NCI-H187 treated with DMSO at 0.1 percent for 48 hours (cell line): ENCODE results near the gene SYTL1.

Source experiments
- DNase-seq: peaks from one replicate; lab custom pipeline; 2025; lab: John Stamatoyannopoulos, UW

SYTL1 gene

DNA sequence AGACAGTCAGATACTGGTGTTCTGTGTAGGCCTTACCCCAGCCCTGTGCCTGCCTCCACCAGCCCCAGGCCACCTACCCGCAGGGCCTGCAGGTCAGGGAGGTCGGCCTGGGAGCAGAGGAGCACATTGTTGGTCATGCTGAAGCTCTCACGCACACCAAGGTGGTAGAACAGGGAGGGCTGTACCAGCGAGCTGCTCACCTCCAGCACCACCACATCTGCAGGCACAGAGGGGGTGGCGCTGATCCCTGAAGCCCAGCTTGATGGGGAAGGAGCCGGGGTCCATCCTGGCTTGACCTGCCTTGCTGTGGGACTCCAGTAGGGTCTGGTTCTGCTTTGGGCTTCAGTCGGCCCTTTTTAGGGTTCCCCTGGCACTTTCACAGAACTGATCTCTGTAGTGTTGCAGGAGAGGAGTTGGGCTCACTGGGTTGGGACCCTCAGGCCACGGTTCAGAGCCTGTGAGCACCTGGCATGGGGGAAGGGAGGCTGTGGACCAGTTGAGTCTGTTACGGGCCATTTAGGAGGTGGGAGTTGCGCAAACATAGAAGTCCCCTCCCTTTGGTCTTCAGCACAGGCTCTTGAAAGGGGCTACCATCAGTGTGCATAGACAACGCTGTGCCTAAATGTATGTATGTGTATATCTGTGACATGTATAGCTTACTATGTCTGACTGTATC is 23.0 kb downstream of the SYTL1 start:
- no peak for DNase-seq

DNA sequence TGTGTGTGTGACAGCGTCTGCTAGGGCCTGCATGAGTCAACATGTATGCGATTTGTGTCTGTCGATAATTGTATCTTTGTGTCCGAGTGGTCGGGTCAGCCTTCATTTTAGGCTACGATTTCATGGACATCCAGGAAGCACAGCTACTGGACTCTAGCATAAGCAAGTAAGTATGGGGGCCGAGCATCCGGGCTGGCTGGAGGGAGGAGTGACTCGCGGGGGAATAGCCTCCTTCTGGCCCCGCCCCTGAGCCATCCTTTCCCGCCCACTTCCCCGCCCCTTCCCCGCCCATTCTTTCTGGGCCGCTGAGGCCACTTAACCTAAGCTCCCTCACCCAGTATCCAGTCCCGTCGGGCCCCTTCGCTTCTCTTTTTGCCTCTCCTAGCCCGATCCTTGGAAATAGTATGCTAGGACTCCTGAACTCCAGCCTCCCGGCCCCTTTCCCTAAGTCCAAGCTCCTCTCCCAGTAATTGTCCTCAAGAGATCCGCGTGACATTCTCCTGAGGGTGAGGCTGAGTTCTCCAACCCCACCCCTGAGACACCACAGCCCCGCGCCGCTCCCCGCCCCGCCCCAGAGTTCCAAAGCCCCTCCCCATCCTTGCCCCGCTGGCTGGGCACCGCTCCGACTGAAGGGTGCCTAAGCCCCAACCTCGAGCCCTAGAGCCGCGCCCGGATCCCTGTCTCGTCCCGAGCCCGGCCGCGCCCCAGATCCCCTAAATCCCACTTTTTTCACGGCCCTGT is 23.7 kb downstream of the SYTL1 start:
- peak; percentile 74 for DNase-seq

DNA sequence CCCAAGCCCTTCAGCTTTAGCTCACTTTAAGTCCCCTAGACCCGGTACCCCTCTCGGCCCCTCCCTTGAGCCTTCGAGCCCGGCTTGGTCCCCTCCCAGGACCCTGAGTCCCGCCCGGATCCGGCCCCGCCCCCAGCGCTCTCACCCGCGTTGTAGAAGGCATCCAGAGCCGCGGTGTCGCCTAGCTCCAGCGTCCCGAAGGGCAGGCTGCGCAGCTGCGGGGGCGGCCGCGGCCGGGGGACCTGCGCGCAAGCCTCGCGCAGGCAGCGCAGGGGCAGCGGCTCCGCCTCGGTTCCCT is 24.2 kb downstream of the SYTL1 start:
- DNase-seq: no peak

DNA sequence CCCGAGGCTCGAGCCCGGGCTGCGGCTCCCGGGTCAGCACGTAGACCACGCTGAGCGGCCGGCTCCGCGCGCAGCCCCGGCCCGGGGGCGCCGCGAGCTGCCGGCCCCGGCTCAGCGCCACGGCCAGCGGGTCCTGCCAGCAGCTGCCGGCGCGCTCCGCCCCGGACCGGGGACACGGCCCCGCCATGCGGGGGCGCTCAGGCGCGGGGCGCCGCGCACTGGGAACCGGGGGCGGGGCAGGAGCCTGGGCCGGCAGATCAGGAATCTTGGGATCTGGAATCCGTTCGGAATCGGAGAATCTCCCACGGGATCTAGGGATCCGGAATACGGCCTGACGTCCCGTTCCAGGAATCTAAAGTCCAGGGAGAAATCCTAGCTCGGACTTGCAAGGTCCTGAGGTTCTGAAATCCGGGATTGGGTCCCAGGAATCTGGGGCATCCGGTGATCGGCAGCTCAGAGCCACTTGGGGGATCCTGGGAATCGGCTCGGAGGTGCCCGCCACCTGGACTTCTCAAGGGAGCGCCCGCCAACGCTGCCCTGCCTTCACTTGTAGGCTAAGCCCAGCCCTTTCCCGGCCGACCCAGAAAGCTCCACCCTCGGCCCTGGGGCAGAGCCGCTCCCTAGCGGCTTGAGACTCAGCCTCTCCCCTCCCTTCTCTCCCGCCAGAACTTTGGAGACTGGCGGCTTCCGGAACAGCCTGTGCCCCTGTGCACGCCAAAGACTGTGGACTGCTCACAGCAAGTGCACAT is 24.8 kb downstream of the SYTL1 start, which contains the start of gene MAP3K6:
Gene MAP3K6, minus strand, starts transcription at position 551 of the 749 bp plus-strand sequence. Its CDS starts 364 bp downstream, at position 187.
- DNase-seq: peak; percentile 9

GRCh38 chr1:27367160-27367650 is 25.4 kb downstream of the SYTL1 start:
- no peak for DNase-seq

DNA sequence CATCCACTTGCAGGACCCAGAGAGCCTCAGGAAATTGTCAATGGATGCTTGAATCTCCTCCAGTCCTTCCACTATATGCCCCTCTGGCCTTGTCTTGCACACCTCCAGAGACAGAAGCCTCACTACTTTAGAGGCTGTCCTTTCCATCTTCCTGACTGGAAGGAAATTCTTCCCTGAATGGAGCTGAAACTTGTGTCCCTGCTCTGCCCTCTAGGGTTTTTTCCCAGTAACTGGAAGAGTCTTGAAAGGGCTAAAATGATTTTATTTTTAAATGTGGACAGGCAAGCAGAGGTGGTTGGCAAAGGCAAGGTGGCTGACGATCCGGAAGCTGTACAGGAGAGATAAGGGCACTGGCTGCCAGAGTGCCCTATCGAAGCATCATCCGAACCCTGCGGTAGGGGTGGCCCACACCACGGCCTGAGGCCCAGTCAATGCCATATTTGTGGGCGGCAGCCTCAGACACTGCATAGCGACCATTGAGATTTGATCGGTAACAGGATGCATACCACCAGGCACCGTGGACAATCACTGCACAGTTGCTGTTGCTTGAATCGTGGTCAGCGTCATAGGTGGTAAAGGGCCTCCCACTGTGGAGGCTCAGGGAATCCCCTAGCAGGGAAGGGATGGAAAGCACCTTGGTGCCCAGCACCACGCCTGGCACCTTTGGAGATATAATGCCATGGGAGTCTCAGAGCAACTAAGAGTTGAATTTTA is 27.2 kb downstream of the SYTL1 start:
- no peak for DNase-seq

DNA sequence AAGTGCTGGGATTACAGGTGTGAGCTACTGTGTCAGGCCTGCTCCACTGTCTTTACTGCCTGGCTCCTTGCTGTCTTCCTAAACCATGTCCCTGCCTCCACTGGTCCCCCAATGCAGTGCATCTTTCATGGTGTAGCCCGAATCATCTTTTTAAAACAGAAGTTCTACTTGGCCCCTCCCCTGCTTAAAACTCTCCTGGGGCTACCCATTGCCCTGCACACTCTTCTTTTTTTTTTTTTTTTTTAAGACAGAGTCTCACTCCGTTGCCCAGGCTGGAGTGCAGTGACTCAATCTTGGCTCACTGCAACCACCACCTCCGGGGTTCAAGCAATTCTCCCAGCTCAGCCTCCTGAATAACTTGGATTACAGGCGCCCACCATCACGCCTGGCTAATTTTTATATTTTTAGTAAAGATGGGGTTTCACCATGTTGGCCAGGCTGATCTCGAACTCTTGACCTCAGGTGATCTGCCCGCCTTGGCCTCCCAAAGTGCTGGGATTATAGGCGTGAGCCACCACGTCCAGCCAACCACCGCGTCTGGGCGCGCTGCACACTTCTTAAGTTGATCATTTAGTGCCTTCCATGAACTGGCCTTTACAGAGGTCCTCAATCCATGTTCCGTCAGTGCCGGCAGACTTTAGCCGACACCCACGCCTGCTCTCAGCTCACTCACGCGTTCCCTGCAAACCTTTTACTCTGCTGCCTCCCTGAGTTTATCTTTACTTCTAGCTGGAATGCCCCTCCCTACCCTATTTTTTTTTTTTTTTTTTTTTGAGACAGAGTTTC is 30.4 kb downstream of the SYTL1 start:
- no peak for DNase-seq

GRCh38 chr1:27372808-27373690 is 31.2 kb downstream of the SYTL1 start:
- DNase-seq: no peak

DNA sequence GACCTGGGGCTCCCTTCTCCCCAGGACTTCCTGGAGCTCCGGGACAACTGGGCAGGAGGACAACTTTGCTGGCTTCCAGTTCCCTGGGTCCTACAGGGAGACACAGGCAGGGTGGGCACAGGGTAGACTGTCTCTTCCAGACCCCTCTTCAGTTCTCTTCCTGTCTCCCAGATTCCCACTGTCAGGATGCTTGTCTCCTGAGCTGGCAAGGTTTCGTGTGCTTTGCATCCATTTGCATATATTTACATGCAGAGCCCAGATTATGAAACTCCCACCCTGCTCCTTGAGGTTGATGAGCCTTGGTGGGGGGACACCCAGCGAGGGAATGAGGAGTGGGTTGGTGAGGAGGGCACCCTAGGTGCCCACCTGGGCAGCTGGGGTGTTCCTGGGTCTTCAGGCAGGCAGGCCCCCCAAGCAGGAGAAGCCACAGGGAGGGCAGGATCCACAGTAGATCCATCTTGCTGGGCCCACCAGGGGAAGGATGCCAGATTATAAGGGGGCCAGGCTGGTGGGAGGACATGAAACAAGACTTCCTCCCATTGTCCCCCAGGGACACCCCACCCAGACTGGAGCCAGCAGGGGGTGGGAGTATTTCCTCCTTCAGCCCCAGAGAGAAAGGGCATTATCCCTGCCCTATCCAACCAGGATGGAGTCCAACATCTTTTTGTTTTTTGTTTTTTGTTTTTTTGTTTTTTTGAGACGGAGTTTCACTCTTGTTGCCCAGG is 32.7 kb downstream of the SYTL1 start, which contains the start of gene FCN3:
Gene FCN3, minus strand, starts transcription at position 463 of the 725 bp plus-strand sequence. Its CDS starts 6 bp downstream, at position 457.
- no peak for DNase-seq

- DNase-seq: no peak
Measured at GRCh38 chr1:27377760-27378495, 36.1 kb downstream of the SYTL1 start.

GRCh38 chr1:27379564-27380122 is 37.8 kb downstream of the SYTL1 start:
- no peak for DNase-seq

DNA sequence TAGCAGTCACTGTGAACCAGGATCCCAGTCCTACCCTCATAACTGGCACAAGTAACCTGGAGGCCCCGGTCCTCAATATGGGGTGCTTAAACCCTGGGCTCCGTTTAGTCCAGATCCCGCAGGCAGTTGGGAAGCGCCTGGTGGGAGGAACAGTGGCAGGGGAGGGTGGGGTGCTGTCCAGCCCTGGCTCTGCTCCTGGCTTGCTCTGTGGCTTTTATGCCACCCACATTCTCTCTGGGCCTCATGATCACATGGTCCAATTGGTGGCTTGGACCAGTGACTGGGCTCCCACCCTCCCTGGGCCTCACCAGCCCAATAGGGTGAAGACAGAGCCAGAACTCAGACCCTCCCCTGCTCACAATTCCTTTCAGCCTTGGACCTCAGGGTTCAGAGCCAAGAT is 38.4 kb downstream of the SYTL1 start:
- no peak for DNase-seq

DNA sequence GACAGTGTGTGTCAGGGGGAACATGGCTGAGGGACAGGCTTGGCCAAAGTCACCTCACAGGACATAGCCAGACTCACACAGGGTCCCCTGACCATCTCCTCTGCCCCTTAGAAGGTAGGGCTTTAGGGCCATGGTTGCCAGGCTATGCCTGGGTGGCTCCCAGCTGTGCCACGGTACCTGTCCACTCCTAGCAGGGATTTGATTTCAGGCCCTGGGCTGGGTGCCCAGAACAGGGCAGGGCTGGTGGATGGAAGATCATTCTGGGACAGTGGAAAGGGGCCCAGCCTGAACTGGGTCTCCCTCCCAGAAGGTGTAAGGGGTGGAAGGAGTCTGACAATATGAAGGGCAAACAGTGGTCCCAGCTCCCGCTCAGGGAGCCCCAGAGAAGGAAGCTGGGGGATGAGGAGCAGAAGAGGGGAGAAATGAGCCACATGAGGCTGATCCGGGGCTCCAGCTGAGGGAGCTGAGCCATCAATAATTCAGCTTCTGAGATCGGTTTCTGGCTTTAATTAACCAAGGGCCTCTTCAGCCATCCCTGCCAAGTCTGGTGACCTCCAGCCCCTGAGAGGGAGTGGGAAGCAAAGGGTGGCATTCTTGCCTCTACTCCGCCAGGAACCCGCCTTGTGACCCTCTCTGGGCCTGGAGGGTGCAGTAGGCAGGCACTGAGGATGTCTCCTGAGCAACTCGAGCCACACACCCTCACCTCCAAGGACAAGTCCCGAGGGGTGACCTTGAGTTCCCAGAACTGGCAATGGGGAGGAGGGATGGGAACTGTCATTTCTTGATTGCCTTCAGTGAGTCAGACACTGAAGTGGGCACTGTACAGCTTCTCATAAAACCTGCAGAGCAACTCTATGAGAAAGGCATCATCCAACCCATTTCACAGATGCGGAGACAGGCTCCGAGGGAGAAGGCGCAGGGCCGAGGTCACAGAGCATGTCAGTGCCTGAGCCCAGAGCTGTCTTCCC is 39.2 kb downstream of the SYTL1 start:
- DNase-seq: no peak

DNA sequence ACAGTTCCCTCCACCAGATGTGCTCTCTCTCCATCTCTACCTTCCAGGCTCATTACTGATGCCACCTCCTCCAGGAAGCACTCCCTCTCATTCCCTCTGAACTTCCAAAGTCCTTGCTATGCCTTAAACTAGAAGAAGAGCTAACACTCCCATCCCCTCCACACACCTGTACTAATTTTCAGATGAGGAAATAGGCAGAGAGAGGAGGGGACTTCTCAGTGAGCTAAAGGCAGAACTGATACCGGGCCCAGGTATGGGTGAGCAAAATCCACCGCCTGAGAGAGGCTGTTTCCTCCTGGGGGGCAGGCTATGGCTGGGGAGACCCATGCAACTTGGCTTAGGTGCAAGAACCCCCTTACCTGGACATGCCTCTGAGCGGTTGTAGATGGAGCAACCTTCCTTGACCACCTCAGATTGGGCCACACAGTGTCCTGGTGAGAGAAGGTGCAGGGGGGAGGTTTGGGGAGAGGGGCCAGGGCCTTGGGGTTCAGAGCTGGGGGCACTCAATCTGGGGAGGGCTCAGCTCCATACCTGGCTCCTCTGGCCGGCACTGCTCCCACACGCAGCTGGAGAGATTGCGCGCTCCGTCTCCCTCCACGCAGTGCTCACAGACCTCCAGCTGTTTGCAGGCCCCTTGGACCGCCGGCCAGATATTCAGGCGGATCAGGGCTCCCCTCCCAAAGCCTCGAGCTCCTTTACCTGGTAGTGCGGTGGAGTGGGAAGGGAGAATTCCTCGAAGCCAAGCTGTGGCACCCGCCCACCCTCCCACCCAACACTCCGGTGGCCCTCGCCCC is 40.3 kb downstream of the SYTL1 start:
- DNase-seq: no peak

DNA sequence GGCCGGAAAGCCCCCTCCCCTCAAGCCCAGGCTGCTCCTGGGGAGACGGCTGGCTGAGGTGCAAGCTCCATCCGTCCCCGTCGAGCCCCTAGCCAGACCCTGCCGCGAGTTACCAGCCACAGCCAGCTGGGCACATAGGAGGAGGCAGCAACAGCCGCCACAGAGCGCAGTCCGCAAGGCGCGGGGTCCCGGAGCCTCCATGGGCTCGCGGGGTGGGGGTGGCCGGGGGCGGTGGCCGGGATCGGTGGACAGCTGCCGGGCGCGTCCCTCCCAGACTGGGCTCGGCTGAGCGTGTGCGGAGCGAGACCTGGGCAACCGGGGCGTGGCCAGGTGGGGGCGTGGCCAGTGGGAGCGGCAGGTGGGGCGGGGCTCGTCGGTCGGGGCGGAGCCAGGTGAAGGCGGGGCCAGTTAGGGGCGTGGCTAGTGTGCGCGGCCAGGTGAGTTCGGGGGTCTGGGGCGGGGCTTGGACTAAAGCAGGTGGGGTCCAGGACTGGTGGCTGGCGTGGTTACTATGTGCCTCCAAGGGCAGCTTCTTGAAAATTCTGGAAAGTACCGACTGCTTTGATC is 41.3 kb downstream of the SYTL1 start, which contains the start of gene CD164L2:
Gene CD164L2, minus strand, starts transcription at position 295 of the 567 bp plus-strand sequence. Its CDS starts 94 bp downstream, at position 201.
- DNase-seq: no peak

DNA sequence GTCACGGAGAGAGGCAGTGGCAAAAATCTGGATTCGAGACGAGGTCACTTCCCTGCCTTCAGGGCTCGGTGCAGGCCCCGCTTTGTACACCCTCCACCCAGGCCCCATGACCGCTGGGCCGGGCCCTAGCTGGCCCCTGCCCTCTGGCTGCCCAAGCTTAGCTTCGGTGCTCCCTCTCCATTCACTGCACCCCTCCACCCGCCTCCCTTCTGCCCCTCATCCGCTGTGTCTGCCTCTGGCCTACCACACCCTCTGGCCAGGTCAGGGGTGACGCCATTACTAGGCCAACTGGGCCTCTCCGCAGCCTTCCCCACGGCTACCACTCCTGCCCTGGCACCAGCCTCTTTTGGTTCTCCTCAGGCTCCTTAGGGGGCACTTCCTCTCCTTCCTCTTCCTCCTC is 41.8 kb downstream of the SYTL1 start:
- DNase-seq: no peak
